ENCODE results near the gene TNFRSF21.
A peak's percentile ranks its signal among the peaks of the same experiment; 100 is the strongest.
"Not testable (repeated sequence)": the region's sequence is repeated elsewhere in the genome, so short reads cannot be mapped to it uniquely, and the experiment has no call there.

The TNFRSF21 gene, protein sequence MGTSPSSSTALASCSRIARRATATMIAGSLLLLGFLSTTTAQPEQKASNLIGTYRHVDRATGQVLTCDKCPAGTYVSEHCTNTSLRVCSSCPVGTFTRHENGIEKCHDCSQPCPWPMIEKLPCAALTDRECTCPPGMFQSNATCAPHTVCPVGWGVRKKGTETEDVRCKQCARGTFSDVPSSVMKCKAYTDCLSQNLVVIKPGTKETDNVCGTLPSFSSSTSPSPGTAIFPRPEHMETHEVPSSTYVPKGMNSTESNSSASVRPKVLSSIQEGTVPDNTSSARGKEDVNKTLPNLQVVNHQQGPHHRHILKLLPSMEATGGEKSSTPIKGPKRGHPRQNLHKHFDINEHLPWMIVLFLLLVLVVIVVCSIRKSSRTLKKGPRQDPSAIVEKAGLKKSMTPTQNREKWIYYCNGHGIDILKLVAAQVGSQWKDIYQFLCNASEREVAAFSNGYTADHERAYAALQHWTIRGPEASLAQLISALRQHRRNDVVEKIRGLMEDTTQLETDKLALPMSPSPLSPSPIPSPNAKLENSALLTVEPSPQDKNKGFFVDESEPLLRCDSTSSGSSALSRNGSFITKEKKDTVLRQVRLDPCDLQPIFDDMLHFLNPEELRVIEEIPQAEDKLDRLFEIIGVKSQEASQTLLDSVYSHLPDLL

DNA sequence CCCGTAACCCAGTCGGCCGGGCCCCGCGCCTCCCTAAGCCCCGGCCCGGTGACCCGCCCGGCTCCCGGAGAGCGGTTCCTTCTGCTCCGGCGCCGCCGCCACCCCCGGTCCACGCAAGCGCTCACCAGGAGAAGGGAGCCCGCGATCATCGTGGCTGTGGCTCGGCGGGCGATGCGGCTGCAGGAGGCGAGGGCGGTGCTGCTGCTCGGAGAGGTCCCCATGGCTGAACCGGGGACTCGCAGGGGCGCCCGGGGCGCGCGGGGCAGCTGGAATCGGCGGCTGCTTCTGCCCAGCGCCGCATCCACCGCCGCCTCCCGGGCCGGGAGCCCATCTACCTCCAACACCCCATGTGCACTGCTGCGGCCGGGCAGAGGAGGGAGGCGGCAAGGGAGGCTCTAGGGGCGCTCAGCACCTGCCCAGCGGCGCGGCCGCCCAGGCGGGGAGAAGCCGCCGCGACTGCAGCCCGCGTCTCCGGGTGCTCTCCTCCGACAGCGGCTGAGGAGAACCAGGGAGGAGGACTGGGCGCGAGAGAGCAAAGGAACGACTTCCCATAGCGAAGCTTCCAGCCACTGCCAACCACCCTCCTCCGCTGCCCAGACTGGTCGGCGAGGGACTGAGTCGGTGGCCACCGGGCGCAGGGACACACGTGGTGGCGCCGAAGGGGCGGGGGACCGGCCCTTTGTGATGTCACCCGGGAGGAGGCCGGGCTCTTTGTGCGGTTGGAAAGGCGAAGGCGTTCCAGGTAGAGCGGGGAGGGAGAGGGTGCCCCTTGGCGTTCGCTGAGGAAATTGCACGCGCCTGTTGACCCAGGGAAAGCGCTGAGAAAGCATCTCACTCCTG, at the start of gene TNFRSF21:
TSS of gene TNFRSF21 (minus strand) at position 615 of the 840 bp plus-strand sequence. CDS start at position 221, 394 bp downstream.
- H3K27ac ChIP-seq: peak within 1 kb of the TSS in 19 of 21 experiments; percentile 0 to 88 (median 68)
- peak within 1 kb of the TSS; percentile 61 to 80 (median 71) for H3K4me3 ChIP-seq

DNA sequence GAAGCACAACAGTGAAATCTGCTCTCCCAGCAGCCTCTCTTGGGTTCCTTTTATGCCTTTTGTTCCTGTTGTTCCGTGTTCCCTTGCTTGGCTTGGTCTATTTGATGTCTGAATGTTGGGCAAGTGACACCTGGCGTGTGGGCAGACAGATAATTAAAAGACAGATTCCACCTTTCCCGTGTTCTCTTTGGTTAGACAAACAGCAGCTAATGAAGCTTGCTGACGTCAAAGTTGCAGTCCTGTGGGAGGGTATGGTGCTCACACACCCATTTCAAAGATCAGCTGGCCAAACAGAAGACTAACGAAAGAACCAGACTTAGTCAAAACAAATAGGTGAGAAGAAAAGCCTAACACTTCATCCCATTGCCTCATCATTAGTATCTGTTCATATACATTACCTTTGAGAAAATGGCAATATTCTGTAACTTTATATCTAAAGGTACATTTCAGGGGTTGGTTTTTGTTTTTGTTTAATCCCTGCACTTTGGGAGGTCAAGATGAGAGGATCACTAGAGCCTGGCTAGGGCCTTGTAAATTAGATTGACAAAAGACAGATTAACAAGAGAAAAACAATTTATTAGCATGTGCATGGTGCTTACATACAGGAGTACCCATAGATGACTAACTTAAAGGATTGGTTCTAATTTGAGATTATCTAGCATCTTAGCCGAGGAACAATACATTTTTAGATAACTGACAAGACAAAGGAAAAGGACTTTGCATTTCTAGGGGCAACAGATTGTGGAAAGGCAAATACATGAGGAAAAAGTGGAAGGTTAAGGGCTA, 48.9 kb upstream of the TNFRSF21 start:
- H3K27ac ChIP-seq: no peak overlapping the region

DNA sequence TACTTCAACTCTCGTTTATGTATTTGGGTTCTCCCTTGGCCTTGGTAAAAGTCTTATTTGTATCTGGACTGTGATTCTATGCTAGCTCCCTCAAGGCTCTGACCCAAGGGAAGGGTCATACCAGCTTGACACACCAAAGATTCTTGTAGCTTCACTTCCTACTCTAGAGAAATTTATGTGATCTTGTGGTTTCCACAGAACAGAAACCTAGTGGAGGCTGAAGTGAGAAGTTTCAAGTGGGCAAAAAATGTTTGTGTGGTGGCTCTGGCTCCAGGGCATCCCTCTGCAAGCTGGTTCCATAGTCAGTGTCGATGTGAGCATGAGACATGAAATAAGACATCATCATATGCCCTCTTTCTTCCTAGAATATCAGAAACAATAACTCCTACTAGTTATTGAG, 48.1 kb upstream of the TNFRSF21 start:
- no peak overlapping the region for H3K4me3 ChIP-seq
- H3K27ac ChIP-seq: no peak overlapping the region

More for the DNA sequence above, 48.9 kb upstream of the TNFRSF21 start:
- no peak overlapping the region for H3K4me3 ChIP-seq

DNA sequence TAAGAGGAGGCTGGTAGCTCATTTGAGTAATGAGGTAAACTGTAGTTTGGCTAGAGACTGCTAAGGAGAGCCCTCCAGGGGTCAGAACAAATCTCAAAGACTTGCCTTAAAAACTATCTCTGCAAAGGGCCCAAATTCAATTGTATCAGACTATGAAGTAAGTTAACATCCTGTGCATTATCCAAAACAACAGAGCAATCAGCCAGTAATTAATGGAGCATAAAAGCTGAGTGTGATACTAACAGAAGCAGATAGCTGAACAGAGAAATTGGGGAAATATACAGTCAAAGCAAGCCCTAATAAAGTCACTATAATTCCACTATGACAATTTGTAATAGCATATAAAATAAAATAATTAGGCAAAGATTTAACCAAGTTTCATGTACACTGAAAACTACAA, 45.8 kb upstream of the TNFRSF21 start:
- Histone ChIP-seq H3K4me3 (no peak overlapping the region), H3K27ac (no peak overlapping the region)

DNA sequence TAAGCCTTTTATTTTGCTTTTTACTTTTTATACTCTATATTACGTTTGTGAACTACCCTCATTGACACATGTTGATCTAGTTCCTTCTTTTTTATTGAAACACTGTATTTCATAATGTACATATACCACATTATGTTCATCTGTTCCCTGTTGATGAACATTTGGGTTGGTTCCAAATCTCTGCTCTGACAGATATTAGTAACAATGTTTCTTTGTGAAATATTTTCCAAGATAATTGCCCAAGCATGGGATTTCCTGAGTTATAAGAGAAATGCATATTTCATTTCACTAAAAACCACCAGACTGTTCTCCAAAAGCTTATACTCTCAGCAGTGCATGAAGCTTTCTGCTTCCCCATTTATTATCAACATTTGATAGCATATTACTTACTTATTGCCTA, 44.2 kb upstream of the TNFRSF21 start:
- H3K27ac ChIP-seq: no peak overlapping the region
- H3K4me3 ChIP-seq: no peak overlapping the region

DNA sequence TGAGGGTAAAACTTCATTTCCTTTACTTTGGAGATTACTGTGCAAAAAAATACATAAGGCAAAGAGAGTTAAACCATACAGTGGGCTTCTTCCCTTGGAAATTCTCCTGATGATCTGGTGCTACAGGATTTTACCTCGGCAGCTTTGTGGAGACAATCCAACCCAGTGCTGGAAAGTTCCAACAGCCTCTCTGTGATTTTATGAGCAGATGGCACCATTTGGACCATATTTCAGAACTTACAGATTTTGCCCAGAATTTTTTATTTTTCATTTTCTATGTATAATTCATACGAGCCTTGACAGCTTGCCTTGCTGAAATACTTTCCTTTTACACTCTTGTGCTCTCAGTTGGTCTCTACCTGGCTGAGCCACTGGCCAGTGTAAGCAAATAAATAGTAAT, 43.3 kb upstream of the TNFRSF21 start:
- Histone ChIP-seq H3K4me3 (no peak overlapping the region), H3K27ac (no peak overlapping the region)

DNA sequence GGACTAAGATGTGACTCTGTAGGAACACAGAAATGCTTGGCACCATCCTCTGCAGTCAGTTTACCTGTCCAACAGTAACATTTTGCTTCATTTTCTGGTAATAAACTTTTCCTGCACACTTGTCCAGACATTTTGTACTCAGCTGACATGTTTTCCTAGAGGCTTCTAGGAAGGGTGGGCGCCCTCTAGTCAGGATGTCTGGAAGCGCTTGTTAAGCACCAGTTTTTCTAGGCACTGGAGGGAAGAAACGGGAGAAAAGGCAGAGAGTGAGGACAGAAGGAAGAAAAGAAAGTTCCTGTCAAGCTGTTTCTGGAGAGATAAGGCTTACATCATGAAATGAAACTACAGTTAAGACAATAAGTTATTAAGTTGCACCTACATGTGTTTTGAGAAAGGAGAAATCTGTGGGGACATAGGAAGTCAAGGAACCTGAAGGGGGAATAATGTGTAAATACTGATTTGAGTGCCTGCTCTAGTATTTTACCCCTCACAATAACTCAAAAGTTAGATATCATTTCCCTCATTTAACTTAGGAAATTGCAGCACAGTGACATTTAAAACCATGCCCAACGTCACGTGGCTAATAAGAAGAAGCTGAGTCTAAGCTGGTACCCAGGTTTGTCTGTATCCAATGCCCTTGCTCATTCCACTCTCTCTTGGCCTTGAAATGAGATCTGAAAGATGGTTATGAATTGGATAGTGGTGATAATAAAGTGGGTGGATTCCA, 42.7 kb upstream of the TNFRSF21 start:
- no peak overlapping the region for H3K27ac ChIP-seq
- no peak overlapping the region for H3K4me3 ChIP-seq

DNA sequence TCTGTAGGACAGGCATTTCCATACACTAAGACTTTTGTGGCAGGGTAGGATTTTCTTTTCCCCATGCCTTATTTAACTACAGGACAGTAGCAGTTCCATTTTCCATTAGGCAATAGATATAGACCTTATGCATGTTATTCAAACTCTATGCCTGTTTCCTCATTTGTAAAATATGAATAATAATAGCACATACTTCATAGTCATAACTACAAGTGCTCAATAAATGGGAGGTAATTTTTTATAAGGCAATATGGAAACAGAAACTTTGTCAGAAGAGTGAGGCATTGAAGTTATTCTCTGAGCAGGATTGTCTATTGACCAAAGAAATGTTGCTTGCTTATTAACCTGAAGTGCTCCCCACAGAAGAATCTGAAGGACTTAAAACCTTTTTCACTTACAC, 41.9 kb upstream of the TNFRSF21 start:
- Histone ChIP-seq H3K27ac (no peak overlapping the region), H3K4me3 (no peak overlapping the region)

DNA sequence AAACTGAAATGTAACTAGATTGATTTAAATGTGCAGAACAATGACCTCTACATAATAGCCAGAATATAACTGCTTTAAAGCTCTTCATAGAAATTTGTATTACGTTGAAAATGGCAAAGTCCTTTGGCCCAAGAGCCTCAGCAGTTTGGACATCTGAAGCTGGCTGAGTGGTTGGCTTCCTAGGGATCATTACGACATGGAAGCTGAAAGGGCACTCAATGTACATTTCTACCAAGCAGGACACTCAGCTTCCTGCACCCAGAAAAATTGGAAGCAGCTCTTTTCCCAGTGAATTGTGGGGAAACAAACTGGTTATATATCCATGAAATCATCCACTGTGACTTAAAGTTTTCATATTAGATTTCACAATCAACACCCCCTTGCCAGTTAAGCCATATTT, 40.2 kb upstream of the TNFRSF21 start:
- H3K4me3 ChIP-seq: no peak overlapping the region
- no peak overlapping the region for H3K27ac ChIP-seq

DNA sequence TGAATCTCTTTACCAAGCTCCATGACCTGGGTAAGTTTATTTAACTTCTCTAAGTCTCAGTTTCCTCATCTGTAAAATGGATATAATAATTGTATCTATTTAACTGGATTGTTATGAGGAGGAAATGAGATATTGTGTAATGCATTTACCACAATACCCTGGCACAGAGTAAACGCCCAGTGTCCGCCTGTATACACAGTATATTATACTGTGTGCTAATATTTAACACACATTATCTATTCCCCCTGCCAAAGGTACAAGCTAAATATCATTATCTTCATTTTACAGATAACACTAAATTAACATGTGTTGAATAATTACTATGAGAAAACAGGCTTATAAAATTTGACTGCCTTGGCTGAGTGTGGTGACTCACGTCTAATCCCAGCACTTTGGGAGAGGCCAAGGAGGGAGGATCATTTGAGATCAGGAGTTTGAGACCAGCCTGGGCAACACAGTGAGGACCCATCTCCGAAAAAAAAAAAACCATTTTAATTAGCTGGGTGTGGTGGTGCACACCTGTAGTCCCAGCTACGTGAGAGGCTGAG, 38.7 kb upstream of the TNFRSF21 start:
- Histone ChIP-seq H3K27ac (no peak overlapping the region), H3K4me3 (no peak overlapping the region)

DNA sequence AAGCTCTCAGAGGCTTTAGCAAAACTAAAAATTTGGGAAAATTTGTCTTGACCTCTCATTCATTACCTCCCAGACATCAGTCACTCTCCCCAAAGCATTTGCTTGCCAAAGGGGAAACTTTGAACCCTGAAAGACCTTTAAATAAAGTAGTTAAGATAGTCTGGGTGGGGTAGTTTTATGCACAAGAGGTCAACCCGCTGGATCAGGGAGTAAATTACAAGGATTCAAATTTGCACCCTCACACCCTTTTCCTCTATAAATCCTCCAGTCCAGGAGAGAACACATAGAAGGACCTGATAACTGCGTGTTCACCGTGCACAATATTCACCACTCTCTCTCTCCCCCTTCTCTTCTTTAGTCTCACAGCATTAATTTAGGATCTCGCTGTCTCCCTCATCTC, 36.1 kb upstream of the TNFRSF21 start:
- H3K4me3 ChIP-seq: no peak overlapping the region
- H3K27ac ChIP-seq: no peak overlapping the region

DNA sequence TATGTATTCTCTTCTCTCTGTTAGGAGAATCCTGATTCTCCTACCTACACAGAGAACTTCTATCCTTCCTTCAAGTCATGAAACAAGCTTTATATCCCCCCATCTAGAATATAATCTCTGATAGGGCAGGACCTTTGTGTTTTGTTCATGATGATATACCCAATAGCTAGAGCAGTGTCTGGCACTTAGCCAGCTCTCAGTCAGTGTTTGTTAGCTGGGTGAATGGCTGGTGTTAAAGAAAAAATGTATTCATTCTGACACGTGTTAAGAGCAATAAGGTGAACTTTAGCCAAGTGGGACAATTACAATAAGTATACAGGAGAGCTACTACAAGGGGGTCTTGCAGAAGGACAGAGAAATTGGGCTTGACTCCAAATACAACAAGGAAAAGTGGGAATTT, 34.3 kb upstream of the TNFRSF21 start:
- Histone ChIP-seq H3K27ac (no peak overlapping the region), H3K4me3 (no peak overlapping the region)

DNA sequence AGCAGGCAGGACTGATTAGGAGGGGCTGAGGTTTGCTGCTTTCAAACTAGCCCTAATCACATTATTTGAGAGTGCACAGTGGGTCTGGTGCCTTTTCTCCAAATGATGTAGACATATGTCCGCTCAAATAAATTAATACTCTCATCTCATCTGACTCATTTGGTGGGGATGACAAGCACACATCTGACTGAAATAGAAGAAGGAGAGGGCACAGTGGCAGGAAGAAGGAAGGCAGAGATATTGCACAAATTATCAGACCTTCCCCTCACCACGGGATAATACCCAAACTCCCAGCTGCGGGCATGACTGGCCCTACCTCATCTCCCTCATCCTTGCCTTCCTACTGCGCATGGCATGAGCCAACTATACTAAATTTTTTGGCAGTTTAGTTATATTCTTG, 33.9 kb upstream of the TNFRSF21 start:
- no peak overlapping the region for H3K4me3 ChIP-seq

DNA sequence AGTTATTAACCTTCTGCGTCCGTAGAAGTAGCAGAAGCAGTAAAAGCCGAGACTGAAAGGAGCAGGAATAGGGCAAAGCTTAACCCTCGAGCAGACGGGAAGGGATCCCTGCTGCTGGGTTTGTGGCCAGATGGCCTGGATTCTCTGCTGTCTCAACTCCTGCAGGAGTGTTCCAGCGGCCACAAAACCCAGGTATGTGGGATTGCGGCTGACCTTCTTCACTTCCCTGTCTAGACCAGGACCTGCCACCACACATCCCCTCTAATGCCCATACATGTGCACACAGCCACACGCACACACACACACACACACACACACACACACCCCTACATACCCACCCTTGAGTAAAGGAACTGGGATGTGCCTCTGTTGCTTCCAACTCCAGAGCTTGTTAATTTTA, 33.1 kb upstream of the TNFRSF21 start:
- H3K4me3 ChIP-seq: no peak overlapping the region

More for the DNA sequence above, 33.9 kb upstream of the TNFRSF21 start:
- H3K27ac ChIP-seq: no peak overlapping the region

DNA sequence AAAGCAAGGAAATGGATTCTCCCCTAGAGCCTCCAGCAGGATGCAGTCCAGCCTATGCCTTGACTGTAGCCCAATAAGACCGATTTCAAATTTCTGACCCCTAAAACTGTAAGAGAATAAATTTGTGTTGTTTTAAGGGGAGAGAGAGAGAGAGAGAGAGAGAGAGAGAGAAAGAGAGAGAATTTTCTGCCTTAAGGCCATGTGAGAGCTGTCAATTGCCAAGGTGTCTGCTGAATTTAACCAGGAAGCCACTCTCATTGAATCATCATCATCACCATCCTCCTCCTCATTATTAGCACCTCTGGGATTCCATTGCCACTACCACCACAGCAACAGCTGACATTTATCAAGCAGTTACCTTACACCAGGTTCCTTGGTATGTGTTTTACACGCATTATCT, 27.8 kb upstream of the TNFRSF21 start:
- Histone ChIP-seq H3K27ac (no peak overlapping the region), H3K4me3 (no peak overlapping the region)

More for the DNA sequence above, 33.1 kb upstream of the TNFRSF21 start:
- H3K27ac ChIP-seq: no peak overlapping the region

DNA sequence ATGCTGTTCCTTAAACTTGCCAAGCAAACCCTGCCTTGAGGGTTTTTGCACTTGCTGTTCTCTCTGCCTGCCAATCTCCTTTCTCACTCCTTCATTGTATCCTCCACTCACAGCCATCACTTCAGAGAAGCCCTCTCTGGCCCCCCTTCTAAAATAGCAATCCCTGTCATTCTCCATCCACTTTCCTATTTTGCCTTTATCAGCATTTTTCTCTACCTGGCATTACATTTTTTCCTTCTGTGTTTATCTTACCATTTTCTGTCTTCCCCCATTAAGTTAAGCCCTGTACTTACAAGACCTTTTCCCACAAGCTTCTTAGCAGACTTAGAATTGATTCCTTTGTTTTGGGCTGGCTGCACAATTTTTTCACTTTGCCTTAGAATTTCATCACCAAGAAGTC, 26.6 kb upstream of the TNFRSF21 start:
- no peak overlapping the region for H3K4me3 ChIP-seq
- no peak overlapping the region for H3K27ac ChIP-seq

DNA sequence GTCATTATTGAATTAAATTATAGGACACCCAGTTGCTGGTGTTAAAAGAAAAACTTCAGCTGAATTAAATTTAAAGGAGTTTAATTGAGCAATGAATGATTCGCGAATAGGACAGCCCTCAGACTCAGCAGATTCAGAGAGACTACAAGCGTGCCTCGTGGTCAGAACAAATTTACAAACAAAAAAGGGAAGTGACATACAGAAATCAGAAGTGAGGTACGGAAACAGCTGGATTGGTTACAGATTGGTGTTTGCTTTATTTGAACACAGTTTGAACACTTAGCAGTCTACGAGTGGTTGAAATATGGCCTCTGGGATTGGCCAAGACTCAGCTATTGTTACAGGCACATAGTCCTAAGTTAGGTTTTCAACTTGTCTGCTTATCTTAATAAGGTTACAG, 25.8 kb upstream of the TNFRSF21 start:
- no peak overlapping the region for H3K27ac ChIP-seq

DNA sequence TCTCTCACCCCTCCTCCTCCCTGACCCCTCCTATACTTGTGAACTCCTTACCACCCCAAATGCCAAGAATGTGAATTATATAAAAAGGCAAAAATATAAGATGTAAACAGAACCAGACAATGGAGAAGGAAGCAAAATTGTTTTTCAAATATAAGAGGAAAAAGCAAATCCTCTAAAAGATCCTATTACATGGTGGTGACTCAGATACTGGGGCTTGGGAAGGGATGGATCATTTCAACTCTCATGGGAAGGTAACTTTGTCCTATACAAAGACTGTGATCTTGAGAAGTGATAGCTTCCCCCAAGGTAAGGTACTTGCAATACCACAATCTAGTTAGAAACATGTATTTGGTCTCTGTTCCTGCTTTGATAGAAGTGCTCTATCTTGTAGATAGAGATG, 24.6 kb upstream of the TNFRSF21 start:
- Histone ChIP-seq H3K27ac (no peak overlapping the region), H3K4me3 (no peak overlapping the region)

More for the DNA sequence above, 25.8 kb upstream of the TNFRSF21 start:
- no peak overlapping the region for H3K4me3 ChIP-seq

DNA sequence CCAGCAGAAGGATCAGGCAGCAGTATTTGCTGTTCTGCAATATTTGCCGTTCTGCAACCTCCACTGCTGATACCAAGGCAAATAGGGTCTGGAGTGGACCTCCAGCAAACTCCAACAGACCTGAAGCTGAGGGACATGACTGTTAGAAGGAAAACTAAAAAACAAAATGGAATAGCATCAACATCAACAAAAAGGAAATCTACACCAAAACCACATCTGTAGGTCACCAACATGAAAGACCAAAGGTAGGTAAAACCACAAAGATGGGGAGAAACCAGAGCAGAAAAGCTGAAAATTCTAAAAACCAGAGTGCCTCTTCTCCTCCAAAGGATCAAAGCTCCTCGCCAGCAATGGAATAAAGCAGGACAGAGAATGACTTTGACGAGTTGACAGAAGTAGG, 18.9 kb upstream of the TNFRSF21 start:
- H3K4me3 ChIP-seq, H3K27ac ChIP-seq: not testable (repeated sequence)

All from skin epidermis (tissue), 12 donors.